OCI-LY3 (cell line): ENCODE measurements around the gene SLC8A1.

ENCODE experiments used
- H2AFZ ChIP-seq: fragments of 200-600, 300-600 bp; shearing (Covaris generic); 2 replicates; pipeline ENCODE4 v1.6.0; 2014; ENCODE audit warnings: antibody characterized with exemption, low read depth, low read length
- H3K27ac ChIP-seq: fragments of 200-600, 300-600 bp; sonication (generic); 2 replicates; pipeline ENCODE4 v1.5.1; 2014; ENCODE audit warnings: mild to moderate bottlenecking, low read length, moderate library complexity, mixed read lengths
- H3K27me3 ChIP-seq: fragments of 200-600, 300-600 bp; sonication (generic); 2 replicates; pipeline ENCODE4 v1.6.1; 2014; ENCODE audit warnings: low read depth, low read length, mixed read lengths
- H3K36me3 ChIP-seq: fragments of 200-600, 300-600 bp; sonication (generic); replicated peaks from 2 replicates; pipeline ENCODE3; 2014; ENCODE audit warnings: low read depth, low read length, mixed read lengths
- H3K4me1 ChIP-seq: fragments of 300-600, 200-600 bp; sonication (generic); 2 replicates; pipeline ENCODE4 v1.6.1; 2014; ENCODE audit warnings: low read length, mixed read lengths
- H3K4me2 ChIP-seq: fragments of 200-600, 300-600 bp; sonication (generic); 2 replicates; pipeline ENCODE4 v1.6.1; 2014; ENCODE audit warnings: low read length, mixed read lengths
- H3K4me3 ChIP-seq: fragments of 300-600, 200-600 bp; sonication (generic); 2 replicates; pipeline ENCODE4 v1.5.1; 2014; ENCODE audit warnings: antibody characterized with exemption, mild to moderate bottlenecking, low read length, moderate library complexity
- H3K79me2 ChIP-seq: fragments of 300-600, 200-600 bp; shearing (Covaris generic); 2 replicates; pipeline ENCODE4 v1.6.1; 2014; ENCODE audit warnings: mild to moderate bottlenecking, low read length, mixed read lengths
- H3K9ac ChIP-seq: fragments of 300-600, 200-600 bp; shearing (Covaris generic); 2 replicates; pipeline ENCODE4 v1.6.0; 2014; ENCODE audit warnings: mild to moderate bottlenecking, low read length, moderate library complexity
- H3K9me3 ChIP-seq: fragments of 200-600, 300-600 bp; shearing (Covaris generic); 2 replicates; pipeline ENCODE4 v1.6.1; 2014; ENCODE audit warnings: low read length, mixed read lengths; ENCODE audit not compliant: insufficient read depth
- H4K20me1 ChIP-seq: fragments of 200-600, 300-600 bp; sonication (generic); 2 replicates; pipeline ENCODE4 v1.6.1; 2016; ENCODE audit warnings: low read length, mixed read lengths; ENCODE audit not compliant: insufficient read depth
- EZH2phosphoT487 ChIP-seq: fragments of 200-600 bp; shearing (Covaris generic); IDR thresholded peaks from 2 replicates; pipeline ENCODE4 v1.6.1; 2018; ENCODE audit warnings: antibody characterized with exemption, mixed run types, low read depth
- TF ChIP-seq, protein P1 (sequence below): fragments of 200-600, 300-600 bp; sonication (generic); IDR thresholded peaks from 2 replicates; pipeline ENCODE4 v1.5.1; 2014; ENCODE audit warnings: antibody characterized with exemption, low read length, low read depth

Gene SLC8A1

DNA sequence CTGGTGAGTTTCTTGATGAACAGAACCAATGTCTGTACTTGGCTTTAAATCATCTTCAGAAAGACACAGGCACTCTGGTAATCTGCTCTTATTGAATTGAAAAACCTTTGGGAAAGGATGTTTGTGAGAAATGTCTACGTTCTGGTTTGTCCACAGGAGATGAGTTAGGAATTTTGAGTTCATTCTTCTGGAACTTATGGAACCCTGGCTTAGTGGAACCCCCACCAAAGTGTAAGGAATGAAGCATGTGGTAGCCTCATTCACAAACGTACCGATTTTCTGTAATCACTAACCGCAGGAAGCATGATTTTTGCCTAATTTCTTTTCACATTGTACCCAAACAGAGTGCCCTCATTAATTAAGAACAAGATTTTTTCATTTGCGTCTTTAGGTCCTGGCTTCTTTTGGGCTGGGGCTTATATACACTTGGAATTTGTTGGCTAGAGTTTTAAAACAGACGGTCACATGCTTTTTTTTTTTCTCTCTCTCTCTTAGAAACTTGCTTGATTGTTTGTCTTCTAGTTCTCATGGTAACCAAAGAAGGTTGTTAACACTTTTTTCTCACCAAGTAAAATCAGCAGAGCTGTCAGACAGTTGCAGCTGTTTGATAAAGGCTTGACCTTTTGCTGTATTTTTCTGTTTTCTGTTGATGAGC is 358.7 kb downstream of the SLC8A1 start:
- H3K4me1 ChIP-seq, result no peaks in the 10 kb centered on the region
- H3K9ac ChIP-seq, result no peak overlapping the region
- peaks cover 4% of the 10 kb centered on the region for H3K27me3 ChIP-seq
- no peaks in the 10 kb centered on the region for H3K9me3 ChIP-seq
- no peak overlapping the region for H3K27ac ChIP-seq
- H3K79me2 ChIP-seq, result no peaks in the 10 kb centered on the region
- TF ChIP-seq, protein P1, sequence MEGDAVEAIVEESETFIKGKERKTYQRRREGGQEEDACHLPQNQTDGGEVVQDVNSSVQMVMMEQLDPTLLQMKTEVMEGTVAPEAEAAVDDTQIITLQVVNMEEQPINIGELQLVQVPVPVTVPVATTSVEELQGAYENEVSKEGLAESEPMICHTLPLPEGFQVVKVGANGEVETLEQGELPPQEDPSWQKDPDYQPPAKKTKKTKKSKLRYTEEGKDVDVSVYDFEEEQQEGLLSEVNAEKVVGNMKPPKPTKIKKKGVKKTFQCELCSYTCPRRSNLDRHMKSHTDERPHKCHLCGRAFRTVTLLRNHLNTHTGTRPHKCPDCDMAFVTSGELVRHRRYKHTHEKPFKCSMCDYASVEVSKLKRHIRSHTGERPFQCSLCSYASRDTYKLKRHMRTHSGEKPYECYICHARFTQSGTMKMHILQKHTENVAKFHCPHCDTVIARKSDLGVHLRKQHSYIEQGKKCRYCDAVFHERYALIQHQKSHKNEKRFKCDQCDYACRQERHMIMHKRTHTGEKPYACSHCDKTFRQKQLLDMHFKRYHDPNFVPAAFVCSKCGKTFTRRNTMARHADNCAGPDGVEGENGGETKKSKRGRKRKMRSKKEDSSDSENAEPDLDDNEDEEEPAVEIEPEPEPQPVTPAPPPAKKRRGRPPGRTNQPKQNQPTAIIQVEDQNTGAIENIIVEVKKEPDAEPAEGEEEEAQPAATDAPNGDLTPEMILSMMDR, result no peak
- TF ChIP-seq EZH2phosphoT487, result no peak
- H4K20me1 ChIP-seq, result no peaks in the 10 kb centered on the region
- H3K4me2 ChIP-seq, result no peak overlapping the region
- H3K4me3 ChIP-seq, result no peak overlapping the region
- no peak overlapping the region for H2AFZ ChIP-seq
- no peaks in the 10 kb centered on the region for H3K36me3 ChIP-seq

DNA sequence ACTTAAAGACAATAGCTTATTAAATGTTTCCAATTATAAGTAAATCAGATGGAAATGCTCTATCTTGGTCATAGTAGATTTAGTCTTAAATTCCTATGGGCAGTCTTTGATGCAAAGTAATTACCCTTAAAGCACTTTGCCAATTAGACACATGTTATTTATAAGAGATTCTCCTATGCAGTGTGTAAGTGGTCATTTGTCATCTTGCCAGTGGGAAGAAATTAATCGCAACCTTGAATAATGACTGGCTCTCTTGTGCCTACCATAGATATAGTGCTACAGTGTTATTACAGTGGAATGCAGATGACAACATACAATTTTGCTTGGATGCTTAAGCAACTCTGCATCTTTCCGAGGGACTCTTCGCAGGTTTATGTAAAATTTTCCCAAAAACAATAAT is 361.8 kb downstream of the SLC8A1 start:
- Histone ChIP-seq H3K9me3 (no peaks in the 10 kb centered on the region), H3K4me2 (no peak overlapping the region), H3K4me1 (peaks cover 7% of the 10 kb centered on the region; the same call in 1 of the 2 replicates), H3K9ac (no peak overlapping the region), H3K4me3 (no peak overlapping the region), H4K20me1 (no peaks in the 10 kb centered on the region), H3K79me2 (no peaks in the 10 kb centered on the region), H3K27me3 (no peaks in the 10 kb centered on the region; the same call in 1 of the 2 replicates), H3K27ac (no peak overlapping the region), H3K36me3 (no peaks in the 10 kb centered on the region), H2AFZ (no peak overlapping the region)
- TF ChIP-seq, protein P1, result no peak
- TF ChIP-seq EZH2phosphoT487, result no peak

DNA sequence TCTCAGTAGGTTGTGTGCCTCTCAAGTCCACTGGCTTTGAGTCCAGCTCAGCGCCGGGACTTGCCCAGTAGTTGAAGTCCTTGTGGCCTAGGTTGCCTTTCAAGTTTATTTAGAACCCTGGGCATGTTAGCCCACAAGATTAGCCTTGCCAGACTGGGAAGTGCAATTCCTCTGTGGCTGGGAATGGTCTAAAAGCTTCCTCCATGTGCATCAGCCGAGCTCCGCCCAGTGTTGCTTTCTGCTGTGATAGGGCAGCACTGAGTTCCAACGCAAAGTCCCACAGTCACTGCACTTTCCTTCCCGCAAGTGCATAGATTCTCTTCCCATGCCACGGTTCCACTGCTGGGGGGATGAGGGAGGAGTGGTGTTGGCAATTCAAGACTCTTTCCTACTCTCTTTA is 364.0 kb downstream of the SLC8A1 start:
- no peaks in the 10 kb centered on the region for H3K79me2 ChIP-seq
- no peak overlapping the region for H2AFZ ChIP-seq
- TF ChIP-seq EZH2phosphoT487, result no peak
- TF ChIP-seq, protein P1, result no peak

GRCh38 chr2:40087434-40087833 is 364.5 kb downstream of the SLC8A1 start:
- peaks cover 7% of the 10 kb centered on the region; the same call in 1 of the 2 replicates for H3K4me1 ChIP-seq
- H3K36me3 ChIP-seq, result no peaks in the 10 kb centered on the region
- no peaks in the 10 kb centered on the region for H4K20me1 ChIP-seq
- no peaks in the 10 kb centered on the region; the same call in 1 of the 2 replicates for H3K27me3 ChIP-seq
- no peak overlapping the region for H3K4me2 ChIP-seq
- H3K9me3 ChIP-seq, result no peaks in the 10 kb centered on the region
- no peak overlapping the region for H3K27ac ChIP-seq
- H3K79me2 ChIP-seq, result no peaks in the 10 kb centered on the region
- no peak overlapping the region for H3K9ac ChIP-seq
- H2AFZ ChIP-seq, result no peak overlapping the region
- no peak overlapping the region for H3K4me3 ChIP-seq
- TF ChIP-seq, protein P1, result no peak
- TF ChIP-seq EZH2phosphoT487, result no peak

More for the DNA sequence above, 364.0 kb downstream of the SLC8A1 start:
- Histone ChIP-seq H3K36me3 (no peaks in the 10 kb centered on the region), H3K27ac (no peak overlapping the region), H3K4me1 (peaks cover 7% of the 10 kb centered on the region; the same call in 1 of the 2 replicates), H3K27me3 (no peaks in the 10 kb centered on the region; the same call in 1 of the 2 replicates), H3K9me3 (no peaks in the 10 kb centered on the region), H3K4me3 (no peak overlapping the region), H4K20me1 (no peaks in the 10 kb centered on the region), H3K9ac (no peak overlapping the region), H3K4me2 (no peak overlapping the region)
